Esophagus squamous epithelium (tissue), 5 donors: ENCODE measurements around the gene AKAP10. TPM values are rescaled to one million over a fixed set of nuclear protein-coding genes. Genes with fewer than 3 reads are reported as not detected.
"Not testable (repeated sequence)": the region's sequence is repeated elsewhere in the genome, so short reads cannot be mapped to it uniquely, and the experiment has no call there.

Experiments used
- DNase-seq: peaks from one replicate; lab custom pipeline; 2025; lab: John Stamatoyannopoulos, UW
- H3K27ac ChIP-seq, 4 donors: fragments of 200-600 bp; sonication (generic); one replicate each; pipeline ENCODE4 v1.5.1; 2016 to 2019; ENCODE audit warnings: mild to moderate bottlenecking in 1 of 4
- H3K27me3 ChIP-seq, 4 donors: fragments of 200-600 bp; sonication (generic); 1 replicate in 3 of 4; 2 replicates in 1 of 4; pipeline versions ENCODE4 v1.5.1 to v1.6.0; 2017 to 2021; ENCODE audit warnings: antibody characterized with exemption in 1 of 4
- H3K36me3 ChIP-seq, 3 donors: fragments of 200-600 bp; sonication (generic); one replicate each; pipeline ENCODE4 v1.5.1; 2016 to 2019
- H3K4me1 ChIP-seq, 3 donors: fragments of 200-600 bp; sonication (generic); one replicate each; pipeline ENCODE4 v1.5.1; 2017 to 2019
- H3K4me3 ChIP-seq, 4 donors: fragments of 200-600 bp; sonication (generic); 1 replicate in 3 of 4; 2 replicates in 1 of 4; pipeline ENCODE4 v1.5.1; 2016 to 2019; ENCODE audit warnings: mild to moderate bottlenecking in 2 of 4, moderate library complexity in 1 of 4
- H3K9me3 ChIP-seq, 3 donors: fragments of 200-600 bp; sonication (generic); one replicate each; pipeline ENCODE4 v1.5.1; 2016 to 2019
- POLR2A ChIP-seq, 4 donors: fragments of 450-650 bp; IDR thresholded peaks; one replicate each; pipeline ENCODE4 v1.6.1; 2017; ENCODE audit warnings: antibody characterized with exemption in 4 of 4, mild to moderate bottlenecking in 4 of 4, moderate library complexity in 3 of 4
- WGBS, 2 donors: methylation state at CpG; one replicate each; pipeline ENCODE4 v1.1.5; 2018; 5-methylcytosine and 5-hydroxymethylcytosine counted together
- intact Hi-C: fragments of 100-400 bp; cut with DNase I; formaldehyde crosslinking; loops from one replicate; pipeline ENCODE4 v1.15.0; 2022
- total RNA-seq, 4 donors: library from RNA; depleted of rRNA; stranded (reverse); fragments of >200 nt; gene quantifications; one replicate each; pipeline ENCODE4 v1.1.0, GENCODE V29; 2016
- TF ChIP-seq, protein P1 (sequence below), 6 experiments: fragments of 450-650 bp in 4 of 6; fragments of 200-600 bp in 2 of 6; sonication (generic) in 2 of 6; IDR thresholded peaks; one replicate each; pipeline ENCODE4 v1.5.1; 2016 to 2019; ENCODE audit warnings: antibody characterized with exemption in 6 of 6, mild to moderate bottlenecking in 4 of 6, moderate library complexity in 4 of 6
- donor health status: DM: yes; HTN: yes; CAD: no.

AKAP10 gene
- total RNA-seq, 4 donors from 2014 or later = 8.2 to 24.6 (median 16.4) TPM

GRCh38 chr17:19958023-19958422 lies 19.6 kb downstream of the AKAP10 start:
- WGBS, 2 donors = 55 to 67% methylated on average over 4 to 5 of the region's 5 CpGs
- H3K27ac ChIP-seq = no peak overlapping the region
- H3K9me3 ChIP-seq = no peaks in the 10 kb centered on the region
- no peak overlapping the region for H3K4me3 ChIP-seq
- DNase-seq = no peak
- peaks cover 0 to 22% (median 0%) of the 10 kb centered on the region in 3 donors for H3K4me1 ChIP-seq
- no peak for TF ChIP-seq POLR2A (IDR thresholded peaks at IDR 0.05)
- TF ChIP-seq, protein P1, sequence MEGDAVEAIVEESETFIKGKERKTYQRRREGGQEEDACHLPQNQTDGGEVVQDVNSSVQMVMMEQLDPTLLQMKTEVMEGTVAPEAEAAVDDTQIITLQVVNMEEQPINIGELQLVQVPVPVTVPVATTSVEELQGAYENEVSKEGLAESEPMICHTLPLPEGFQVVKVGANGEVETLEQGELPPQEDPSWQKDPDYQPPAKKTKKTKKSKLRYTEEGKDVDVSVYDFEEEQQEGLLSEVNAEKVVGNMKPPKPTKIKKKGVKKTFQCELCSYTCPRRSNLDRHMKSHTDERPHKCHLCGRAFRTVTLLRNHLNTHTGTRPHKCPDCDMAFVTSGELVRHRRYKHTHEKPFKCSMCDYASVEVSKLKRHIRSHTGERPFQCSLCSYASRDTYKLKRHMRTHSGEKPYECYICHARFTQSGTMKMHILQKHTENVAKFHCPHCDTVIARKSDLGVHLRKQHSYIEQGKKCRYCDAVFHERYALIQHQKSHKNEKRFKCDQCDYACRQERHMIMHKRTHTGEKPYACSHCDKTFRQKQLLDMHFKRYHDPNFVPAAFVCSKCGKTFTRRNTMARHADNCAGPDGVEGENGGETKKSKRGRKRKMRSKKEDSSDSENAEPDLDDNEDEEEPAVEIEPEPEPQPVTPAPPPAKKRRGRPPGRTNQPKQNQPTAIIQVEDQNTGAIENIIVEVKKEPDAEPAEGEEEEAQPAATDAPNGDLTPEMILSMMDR (IDR thresholded peaks at IDR 0.05) = no peak
- no peaks in the 10 kb centered on the region for H3K27me3 ChIP-seq
- H3K36me3 ChIP-seq = peaks cover 0 to 92% (median 15%) of the 10 kb centered on the region in 3 donors
- intact Hi-C loops = no loop called here

- Histone ChIP-seq H3K4me1 (peaks cover 0 to 31% (median 0%) of the 10 kb centered on the region in 3 donors), H3K36me3 (peaks cover 0 to 72% (median 6%) of the 10 kb centered on the region in 3 donors), H3K4me3 (no peak overlapping the region), H3K9me3 (no peaks in the 10 kb centered on the region), H3K27ac (no peak overlapping the region), H3K27me3 (no peaks in the 10 kb centered on the region)
- WGBS, 2 donors = 94 to 97% methylated on average over 7 of the region's 7 CpGs
- no peak for DNase-seq
- intact Hi-C loops = no loop called here
- TF ChIP-seq POLR2A (IDR thresholded peaks at IDR 0.05) = no peak
- TF ChIP-seq, protein P1 (IDR thresholded peaks at IDR 0.05) = no peak
These were observed 22.5 kb downstream of the AKAP10 start for GRCh38 chr17:19955099-19955498.

DNA sequence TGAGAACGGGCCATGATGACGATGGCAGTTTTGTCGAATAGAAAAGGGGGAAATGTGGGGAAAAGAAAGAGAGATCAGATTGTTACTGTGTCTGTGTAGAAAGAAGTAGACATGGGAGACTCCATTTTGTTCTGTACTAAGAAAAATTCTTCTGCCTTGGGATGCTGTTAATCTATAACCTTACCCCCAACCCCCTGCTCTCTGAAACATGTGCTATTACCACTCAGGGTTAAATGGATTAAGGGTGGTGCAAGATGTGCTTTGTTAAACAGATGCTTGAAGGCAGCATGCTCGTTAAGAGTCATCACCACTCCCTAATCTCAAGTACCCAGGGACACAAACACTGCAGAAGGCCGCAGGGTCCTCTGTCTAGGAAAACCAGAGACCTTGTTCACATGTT lies 26.2 kb downstream of the AKAP10 start:
- Histone ChIP-seq H3K4me1 (peaks cover 0 to 29% (median 0%) of the 10 kb centered on the region in 3 donors), H3K36me3 (peaks cover 0 to 58% (median 7%) of the 10 kb centered on the region in 3 donors)
- intact Hi-C loops, H3K27me3 ChIP-seq, H3K9me3 ChIP-seq, DNase-seq, H3K4me3 ChIP-seq, H3K27ac ChIP-seq: not testable (repeated sequence)
- 29 to 58% methylated on average over 2 of the region's 5 CpGs for WGBS, 2 donors

GRCh38 chr17:19950624-19951195 lies 26.9 kb downstream of the AKAP10 start:
- H3K9me3 ChIP-seq, intact Hi-C loops, H3K27me3 ChIP-seq, H3K4me3 ChIP-seq, H3K27ac ChIP-seq, DNase-seq: not testable (repeated sequence)
- Histone ChIP-seq H3K4me1 (peaks cover 0 to 24% (median 0%) of the 10 kb centered on the region in 3 donors), H3K36me3 (peaks cover 0 to 56% (median 5%) of the 10 kb centered on the region in 3 donors)
- WGBS, 2 donors = no CpG with 5 or more reads among the region's 43 CpGs

GRCh38 chr17:19948116-19948943 lies 29.3 kb downstream of the AKAP10 start:
- intact Hi-C loops = no loop called here
- Histone ChIP-seq H3K4me1 (peaks cover 0 to 24% (median 0%) of the 10 kb centered on the region in 3 donors), H3K4me3 (no peak overlapping the region), H3K27ac (no peak overlapping the region), H3K36me3 (peaks cover 0 to 60% (median 5%) of the 10 kb centered on the region in 3 donors), H3K9me3 (no peaks in the 10 kb centered on the region), H3K27me3 (no peaks in the 10 kb centered on the region)
- 46 to 55% methylated on average over 10 of the region's 10 CpGs for WGBS, 2 donors
- no peak for DNase-seq
- TF ChIP-seq, protein P1 (IDR thresholded peaks at IDR 0.05) = no peak
- TF ChIP-seq POLR2A (IDR thresholded peaks at IDR 0.05) = no peak

- Histone ChIP-seq H3K36me3 (peaks cover 0 to 67% (median 5%) of the 10 kb centered on the region in 3 donors), H3K9me3 (no peaks in the 10 kb centered on the region), H3K27me3 (no peaks in the 10 kb centered on the region), H3K4me3 (no peak overlapping the region), H3K4me1 (peaks cover 0 to 17% (median 0%) of the 10 kb centered on the region in 3 donors), H3K27ac (no peak overlapping the region)
- intact Hi-C loops = no loop called here
- no peak for TF ChIP-seq POLR2A (IDR thresholded peaks at IDR 0.05)
- TF ChIP-seq, protein P1 (IDR thresholded peaks at IDR 0.05) = no peak
- WGBS, 2 donors = 93% methylated on average over 7 to 10 of the region's 20 CpGs
- DNase-seq = no peak
These were observed 30.7 kb downstream of the AKAP10 start for GRCh38 chr17:19946921-19947320.
